Right ventricle myocardium inferior (tissue), 1 donor: ENCODE data around the gene RUNX2. TPM values are rescaled to one million over a fixed set of nuclear protein-coding genes. Genes with fewer than 3 reads are reported as not detected.
A peak's percentile ranks its signal among the peaks of the same experiment; 100 is the strongest.

Experiments
- ATAC-seq: fragments of 200-7000 bp; cut with Tn5 transposase; one replicate; pipeline ENCODE4 v1.9.1; 2020; ENCODE audit warnings: mild to moderate bottlenecking, moderate library complexity
- DNase-seq: peaks from one replicate; pipeline ENCODE4 v3.0.0; 2021; ENCODE audit errors: missing footprints
- intact Hi-C: fragments of 100-400 bp; cut with DNase I; formaldehyde crosslinking; loops from one replicate; pipeline ENCODE4 v1.11.0; 2022
- total RNA-seq: library from RNA; stranded (reverse); fragmentation: NEBNext Ultra II Directional; extraction: Animal tissue kit (Norgen Biotek cat#: 25700); gene quantifications from one replicate; pipeline ENCODE4 v1.2.1, GENCODE V29; 2021
- donor health status: DM: no; HTN: yes; CAD: no; lungs with severe emphysema.

Gene RUNX2
- total RNA-seq, 1 donor from 2014 or later = 0.43 TPM

DNA sequence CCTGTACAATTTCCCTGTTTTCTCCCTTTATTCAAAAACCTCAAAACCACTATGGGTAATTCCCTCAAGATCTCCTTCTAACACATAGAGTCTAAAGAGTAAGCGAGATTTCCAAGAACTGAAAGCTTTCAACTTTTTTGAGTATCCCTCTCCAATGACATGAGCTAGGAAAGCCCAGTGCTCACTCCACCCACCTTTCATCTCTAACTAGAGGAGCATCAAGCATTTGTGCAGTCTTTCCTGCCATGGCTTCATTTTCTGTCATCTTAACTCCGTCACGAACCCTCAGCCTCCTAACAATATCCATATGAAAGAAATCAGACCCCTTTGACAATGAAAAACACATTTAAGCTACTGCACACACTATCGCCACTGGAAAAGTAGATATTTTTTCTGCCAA, 141.5 kb downstream of the RUNX2 start:
- intact Hi-C loops = no loop called here
- ATAC-seq (no peak), DNase-seq (no peak)

DNA sequence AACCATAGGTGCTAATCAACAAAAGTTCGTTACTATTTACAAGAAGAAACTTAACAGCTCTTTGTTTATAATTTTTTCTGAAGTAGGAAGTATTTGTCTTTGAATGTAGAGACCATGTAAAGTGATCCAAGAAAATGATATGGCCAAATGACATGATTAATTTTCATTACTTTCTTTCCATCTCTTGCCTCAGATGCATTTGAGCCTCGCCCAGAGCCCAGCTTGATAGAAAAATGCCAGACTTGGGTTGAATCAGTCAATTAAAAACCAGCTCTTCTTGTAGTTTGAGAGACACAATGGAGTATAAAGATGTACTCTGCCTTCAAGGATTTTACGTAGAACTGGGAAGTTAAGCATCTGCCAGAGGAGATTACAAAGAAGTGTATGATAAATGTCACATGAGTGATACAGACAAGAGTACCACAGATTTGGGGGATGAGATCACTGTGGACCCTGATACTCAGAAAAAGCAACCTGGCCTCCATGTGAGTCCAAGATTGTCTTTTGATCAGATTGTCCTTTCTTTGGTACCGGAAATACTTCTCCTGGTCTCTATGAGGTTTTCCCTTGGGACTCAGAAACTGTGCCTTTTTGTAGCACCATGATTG, 142.1 kb downstream of the RUNX2 start:
- intact Hi-C loops = no loop called here
- DNase-seq = no peak
- ATAC-seq = no peak

DNA sequence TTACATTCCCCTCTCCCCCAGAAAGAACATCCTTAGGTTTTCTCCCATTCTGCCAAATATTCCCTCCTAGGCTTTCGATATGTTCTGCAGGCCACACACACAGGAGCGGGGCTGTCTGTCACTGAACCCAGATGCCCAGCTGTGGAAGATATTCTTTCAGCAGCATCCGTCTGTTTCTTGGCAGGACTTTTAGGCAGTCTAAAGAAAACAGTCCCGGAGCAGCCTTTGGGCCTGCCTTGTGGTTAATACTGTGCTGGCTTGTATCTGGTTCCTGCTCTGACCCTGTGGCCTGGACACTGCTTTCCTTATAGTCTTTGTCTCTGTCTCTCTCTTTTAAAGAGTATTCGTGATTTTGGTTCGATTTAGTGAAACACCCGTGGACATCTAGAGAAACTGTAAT, 144.3 kb downstream of the RUNX2 start:
- DNase-seq (no peak), ATAC-seq (peak; percentile 44)
- intact Hi-C loops = no loop called here

DNA sequence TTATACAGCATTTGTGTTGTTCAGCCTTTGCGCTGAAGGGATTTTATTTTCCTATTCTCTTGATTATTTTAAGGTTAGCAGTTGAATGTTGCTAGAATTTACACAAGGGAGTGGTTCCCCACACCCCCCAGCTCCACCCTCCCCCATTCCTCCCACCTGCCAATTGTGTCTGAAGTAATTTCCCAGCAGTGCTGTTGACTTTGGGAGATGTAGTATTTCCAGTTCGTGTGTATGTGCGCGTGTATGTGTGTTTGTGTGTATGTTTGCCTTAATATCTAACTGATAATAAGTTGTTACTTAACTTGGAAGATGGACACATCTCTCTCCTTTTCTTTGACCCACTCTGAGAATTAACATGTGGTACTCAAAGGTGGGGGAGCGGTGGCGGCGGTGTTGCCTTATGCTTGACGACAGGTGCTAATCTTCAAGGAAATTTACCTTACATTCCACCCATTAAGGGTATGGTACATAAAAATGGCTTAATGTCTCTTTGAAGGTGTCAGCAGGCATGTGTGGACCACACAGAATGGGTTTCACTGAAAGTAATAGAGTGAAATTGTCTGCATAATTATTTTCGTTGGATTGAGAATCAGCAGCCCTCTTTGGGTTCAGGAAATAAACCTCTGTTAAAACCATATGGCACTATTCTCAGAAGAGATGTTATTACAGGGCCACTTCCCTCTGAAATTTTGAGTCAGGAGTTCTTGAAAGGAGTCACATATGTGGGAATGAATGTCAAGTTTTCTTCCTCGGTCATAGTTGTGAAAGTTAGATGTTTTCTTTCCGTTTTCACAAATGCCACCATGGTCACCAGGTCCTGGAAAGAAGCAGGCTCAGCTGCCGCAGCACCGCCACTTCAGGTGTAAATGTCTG, 145.2 kb downstream of the RUNX2 start:
- intact Hi-C loops = no loop called here
- ATAC-seq = no peak
- DNase-seq = no peak

DNA sequence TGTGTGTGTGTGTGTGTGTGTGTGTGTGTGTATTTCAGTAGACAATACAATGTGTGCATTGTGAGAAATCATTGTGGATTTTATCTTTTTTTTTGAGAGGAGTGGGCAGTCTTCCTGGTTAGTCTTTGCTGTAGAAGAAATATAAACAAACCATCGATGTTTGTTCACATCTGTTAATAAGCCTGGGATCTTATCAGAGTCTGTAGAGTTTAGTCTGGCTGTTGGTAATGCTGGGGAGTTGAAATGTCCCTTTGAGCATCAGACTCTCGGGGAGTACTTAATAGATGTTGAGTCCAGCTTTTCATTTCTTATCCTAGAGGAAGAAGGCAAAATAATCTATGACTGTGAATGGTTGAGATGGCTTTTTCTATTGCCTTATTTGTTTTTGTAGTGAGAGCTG, 146.2 kb downstream of the RUNX2 start:
- DNase-seq = no peak
- intact Hi-C loops = no loop called here
- ATAC-seq = no peak

DNA sequence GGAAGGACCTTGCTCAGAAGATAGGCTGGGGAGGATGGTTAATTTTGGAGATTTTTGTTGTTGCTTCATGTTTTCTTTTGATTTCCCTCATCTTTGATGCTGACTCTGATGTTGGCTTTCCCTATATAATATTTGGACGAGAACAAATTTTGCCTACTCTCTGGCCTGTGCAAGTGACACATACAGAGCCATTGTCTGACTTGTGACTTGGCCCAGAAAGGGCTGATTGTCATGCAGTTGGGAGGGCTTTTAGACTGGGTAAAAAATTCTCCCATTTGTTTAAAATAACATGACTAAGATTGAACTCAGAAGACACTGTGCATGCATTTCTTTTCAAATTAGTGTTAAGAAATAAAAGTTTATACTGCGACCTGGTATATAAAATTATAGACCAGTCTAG, 148.2 kb downstream of the RUNX2 start:
- DNase-seq (no peak), ATAC-seq (no peak)
- intact Hi-C loops = no loop called here

DNA sequence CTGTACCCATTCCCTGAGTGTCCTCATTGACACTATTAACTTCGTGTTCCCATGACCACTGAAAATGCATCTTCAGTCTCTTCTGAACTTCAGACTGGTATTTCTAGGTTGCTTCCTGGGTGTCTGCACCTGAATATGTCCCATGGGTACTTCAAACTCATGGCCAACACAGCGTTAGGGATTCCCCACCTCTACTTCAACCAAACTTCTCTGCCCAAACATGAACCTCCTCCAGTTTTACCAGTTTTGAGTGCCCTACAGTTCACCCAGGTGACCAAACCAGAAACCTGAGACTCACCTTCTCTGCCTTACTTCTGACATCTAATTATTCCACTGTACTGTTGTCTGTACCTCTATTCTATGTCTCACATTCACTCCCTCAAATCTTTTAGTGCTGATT, 149.1 kb downstream of the RUNX2 start:
- DNase-seq (no peak), ATAC-seq (no peak)
- intact Hi-C loops = no loop called here

DNA sequence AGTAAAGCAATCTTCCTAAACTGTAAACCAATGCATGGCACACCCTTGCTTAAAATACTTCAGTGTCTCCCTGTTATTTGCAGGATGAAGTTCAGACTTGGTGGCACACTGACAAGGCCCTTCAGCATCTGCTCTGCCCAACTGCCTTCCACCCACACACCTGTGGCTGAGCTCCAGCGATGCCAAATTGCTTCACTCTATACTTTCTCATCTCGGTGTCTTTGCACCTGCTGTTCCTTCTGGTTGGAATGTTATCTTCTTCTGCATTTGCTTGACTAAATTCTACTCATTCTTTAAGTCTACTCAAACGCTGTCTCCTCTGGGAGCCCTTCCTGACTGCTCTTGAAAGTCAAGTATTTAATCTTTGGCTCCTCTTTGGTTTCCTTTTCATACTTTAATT, 149.7 kb downstream of the RUNX2 start:
- DNase-seq (no peak), ATAC-seq (no peak)
- intact Hi-C loops = no loop called here

DNA sequence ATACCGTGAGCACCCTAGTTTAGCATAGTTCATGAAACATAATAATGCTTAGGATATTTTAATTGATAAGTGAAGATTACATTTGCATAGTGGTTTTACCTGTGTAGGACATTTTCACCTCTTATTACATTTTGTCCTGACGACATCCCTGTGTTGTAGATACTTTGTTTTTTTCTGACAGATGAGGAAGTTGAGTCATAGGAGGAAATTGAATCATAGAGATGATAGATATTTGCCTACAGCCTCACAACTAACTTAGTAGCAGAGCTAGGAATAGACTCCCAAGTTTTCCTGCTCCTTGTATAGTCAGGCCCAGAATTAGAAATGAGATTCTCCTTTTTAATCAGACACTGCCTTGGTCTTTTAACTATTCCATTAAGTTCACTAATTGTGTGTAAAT, 150.1 kb downstream of the RUNX2 start:
- intact Hi-C loops = no loop called here
- ATAC-seq (no peak), DNase-seq (no peak)

DNA sequence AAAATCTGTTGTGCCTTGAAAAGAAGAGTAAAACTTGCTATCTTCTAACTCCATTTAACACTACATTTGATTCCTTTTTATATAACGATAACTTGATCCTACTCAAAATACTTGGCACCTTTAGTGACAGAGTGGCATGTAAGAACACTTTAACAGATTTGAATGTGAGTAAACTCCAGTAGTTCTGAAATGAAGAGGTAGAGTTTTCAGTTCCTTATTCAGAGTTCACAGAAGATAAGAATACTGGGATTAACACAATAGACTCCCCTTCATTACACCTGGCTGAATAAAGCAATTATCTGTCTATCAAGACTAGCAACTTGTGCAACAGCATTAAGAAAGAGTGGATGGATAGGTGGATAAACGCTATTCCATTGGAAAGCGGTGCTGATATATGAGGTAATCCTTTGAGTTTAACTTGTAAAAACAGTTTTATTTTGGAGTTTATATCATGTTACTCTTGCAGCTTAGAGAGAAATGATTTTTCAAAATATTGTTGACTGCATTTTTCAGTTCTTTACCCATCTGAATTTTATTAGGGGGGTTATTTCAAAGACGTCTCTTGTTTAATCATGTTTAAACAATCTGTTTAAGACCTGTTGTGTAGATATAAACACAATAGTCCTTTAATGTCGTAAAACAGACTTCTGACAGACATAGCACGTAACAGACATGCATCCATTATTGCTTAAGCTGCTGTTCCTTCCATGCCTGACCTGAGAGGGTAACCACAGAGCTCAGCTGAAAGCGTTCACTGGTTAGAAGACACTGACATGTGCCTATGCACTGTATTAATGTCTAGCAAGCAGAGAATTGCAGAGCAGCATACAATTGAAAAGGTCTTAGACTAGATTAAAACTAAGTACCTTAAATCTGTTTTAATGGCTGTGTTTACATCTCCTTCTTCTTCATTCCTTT, 152.0 kb downstream of the RUNX2 start:
- ATAC-seq (no peak), DNase-seq (no peak)
- intact Hi-C loops = no loop called here

DNA sequence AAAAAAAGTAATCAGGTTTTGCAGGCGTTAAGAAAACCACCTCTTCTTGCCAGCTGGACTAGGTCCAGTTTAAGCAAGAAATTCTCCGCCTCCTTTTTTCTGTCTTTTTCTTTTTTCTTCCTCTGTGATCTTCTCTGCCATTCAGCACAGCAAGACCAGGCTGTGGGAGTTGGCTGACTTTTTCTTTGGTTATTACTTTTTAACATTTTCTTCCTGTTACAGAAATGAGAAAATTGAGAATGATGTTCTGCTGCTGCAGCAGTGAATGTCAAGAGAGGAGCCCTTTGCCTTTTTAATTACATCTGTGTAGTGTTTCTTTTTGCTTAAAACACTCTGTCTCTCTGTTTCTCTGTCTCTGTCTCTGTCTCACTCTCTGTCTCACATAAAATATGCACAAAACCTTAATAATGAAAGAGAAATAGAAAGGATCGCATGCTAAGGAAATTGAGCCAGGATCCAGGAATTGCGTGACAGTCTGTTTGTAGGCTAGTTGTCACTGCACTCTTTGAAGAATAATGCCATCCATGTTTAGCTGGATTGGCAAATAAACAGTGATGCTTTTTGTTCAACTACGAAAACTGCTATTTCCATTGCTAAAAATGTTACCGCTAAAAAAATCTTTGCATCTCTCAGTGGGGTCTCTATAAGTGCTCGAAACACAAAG, 152.8 kb downstream of the RUNX2 start:
- intact Hi-C loops = no loop called here
- DNase-seq (no peak), ATAC-seq (no peak)

DNA sequence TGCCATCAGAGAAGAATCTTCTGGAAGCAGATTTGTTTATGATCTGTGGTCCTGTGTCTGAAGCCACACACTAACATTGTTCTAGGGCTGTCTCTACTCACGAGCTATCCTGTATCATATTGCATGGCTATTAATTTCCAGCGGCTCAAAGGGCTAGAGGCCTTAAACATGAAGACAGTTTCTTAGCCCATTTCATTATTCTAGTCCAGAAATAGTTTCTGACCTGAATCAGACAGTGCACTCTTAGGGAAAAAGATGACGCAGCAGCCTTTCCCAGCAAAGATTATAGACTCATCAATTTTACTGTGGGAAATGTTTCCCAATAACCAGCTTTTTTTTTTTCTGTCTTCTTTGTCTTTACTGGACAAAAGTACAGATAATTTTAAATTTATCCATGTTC, 154.9 kb downstream of the RUNX2 start:
- DNase-seq (no peak), ATAC-seq (no peak)
- intact Hi-C loops = no loop called here

DNA sequence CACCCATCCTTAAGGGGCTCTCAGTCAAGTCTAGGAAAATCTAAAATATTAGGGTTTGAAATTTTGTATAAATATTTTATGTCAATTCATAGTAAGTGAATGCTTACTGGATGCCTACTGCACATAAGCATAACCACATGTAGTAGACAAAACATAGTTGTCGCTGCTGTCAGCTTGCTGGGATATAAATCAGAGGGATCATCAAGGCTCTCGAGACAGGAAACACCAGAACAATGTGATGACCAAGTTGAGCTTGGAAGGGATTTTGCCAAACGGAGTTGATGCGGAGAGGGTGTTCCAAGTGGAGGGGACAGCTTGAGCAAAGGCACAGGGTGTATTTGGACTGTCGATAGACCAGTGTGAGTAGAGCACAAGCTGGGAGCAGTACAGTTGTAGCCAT, 155.4 kb downstream of the RUNX2 start:
- ATAC-seq (no peak), DNase-seq (no peak)
- intact Hi-C loops = no loop called here

DNA sequence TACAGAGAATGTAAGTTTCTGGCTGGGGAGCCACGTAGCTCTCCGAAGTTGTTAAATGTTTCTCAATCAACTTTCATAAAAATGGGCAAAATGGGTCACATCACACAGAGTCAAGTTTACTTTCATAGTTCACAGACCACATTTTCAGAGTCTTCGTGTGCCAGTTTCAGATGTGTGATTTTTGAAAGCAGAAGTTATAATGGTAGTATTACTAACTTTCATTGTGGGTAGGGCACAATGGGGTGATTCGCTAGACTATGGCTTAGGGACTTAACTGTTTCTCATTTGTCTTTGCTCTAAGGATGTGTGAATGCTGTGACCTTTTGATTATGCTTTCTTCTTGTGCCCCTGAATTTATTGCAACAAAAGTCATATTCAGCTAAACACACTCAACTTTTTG, 158.6 kb downstream of the RUNX2 start:
- DNase-seq (no peak), ATAC-seq (no peak)
- intact Hi-C loops = no loop called here

DNA sequence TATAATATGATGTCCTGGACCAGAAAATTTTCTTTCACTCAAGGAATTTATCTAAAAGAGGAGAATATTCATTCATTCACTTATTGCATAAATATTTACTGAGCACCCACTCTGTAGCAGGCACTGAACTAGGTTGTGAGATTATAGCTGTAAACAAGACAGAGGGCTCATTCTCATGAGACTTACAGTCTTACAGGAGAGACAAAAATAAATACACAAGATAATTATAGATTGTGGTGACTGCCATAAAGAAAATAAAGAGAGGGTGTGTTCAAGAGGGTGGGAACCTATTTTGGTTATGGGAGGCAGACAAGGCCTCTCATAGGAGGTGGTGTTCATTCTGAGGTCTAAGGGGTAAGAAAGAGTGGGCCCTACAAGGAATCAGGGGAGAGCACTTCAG, 159.5 kb downstream of the RUNX2 start:
- DNase-seq = no peak
- intact Hi-C loops = no loop called here
- no peak for ATAC-seq

DNA sequence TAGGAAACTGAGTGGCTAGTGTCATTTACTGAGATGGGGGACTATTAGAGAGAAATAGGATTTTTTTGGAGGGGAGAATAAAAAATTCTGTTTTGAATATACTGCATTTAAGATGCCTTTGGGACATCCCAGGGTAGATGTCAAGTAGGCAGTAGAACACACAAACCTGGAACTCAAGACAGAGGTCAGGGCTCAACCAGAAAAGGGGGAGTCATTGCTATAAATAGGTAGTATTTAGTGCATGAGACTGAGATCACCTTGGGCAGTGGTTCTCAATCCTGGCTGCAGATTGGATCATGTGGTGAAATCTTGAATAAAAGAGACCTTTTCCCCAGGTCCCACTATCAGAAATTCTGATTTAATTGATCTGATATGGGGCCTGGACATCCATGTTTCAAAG, 160.1 kb downstream of the RUNX2 start:
- intact Hi-C loops = no loop called here
- DNase-seq (no peak), ATAC-seq (no peak)

DNA sequence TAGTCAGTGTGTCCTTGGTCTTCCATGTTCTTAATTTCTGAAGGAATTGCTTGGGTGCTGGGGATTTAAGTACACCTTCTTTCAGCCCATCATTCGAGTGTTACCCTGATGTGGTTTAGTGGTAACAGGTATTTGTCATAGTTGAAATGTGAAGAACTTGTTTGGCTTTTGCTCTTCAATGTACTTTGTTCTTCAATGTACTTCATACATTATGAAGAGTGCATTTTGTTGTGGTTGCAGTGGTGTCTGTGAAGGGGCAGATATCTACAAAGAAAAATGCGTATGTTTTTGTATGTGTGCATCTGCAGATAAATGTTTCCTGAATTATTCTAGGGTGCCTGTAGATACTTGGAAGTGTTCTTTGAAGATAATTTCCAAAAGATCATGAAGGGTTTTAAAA, 160.8 kb downstream of the RUNX2 start:
- DNase-seq (no peak), ATAC-seq (no peak)
- intact Hi-C loops = no loop called here

DNA sequence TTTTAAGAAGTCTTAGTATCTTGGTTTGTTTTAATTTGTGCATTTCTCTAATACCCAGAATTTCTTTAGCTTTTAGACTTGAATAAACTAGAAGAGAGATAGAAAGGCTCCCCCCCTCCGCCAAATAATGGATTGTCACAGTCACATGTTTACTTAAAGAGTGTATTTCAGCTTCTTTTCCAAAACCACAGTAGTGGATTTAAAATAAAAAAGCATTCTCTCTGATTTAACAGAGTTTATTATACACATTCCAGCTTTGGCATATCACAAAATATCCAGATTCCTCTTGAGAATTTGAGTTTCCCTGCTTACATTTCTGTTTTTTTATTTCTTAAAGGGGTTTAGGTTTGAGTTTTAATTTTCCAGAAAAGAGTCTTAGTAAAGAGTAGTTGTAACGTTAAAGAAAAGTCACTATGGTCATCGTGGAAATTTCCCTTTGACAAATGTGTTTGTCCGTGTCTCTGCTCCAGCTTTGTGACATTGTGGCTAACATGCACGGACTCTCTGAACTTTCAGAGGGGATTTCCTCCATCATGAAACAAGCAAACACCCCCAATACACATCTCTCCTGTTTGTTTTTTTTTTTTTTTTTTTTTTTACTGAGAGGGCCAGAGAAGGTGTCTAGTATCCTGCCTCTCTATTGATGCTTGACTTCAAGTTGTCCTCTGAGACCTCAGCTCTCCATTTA, 163.1 kb downstream of the RUNX2 start:
- intact Hi-C loops = no loop called here
- ATAC-seq (no peak), DNase-seq (no peak)

DNA sequence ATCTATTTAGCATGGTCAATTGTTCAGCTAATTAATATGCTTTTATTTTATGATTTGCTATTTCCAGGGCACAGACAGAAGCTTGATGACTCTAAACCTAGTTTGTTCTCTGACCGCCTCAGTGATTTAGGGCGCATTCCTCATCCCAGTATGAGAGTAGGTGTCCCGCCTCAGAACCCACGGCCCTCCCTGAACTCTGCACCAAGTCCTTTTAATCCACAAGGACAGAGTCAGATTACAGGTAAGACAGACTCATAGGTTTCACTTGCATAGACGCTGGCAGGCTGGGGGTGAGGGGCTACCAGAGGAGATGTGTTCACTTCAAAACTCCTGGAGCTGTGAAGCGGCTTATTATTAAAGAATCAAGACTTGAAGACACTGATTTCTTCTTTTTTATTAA, 163.7 kb downstream of the RUNX2 start:
- intact Hi-C loops = no loop called here
- DNase-seq = no peak

More for the DNA sequence above, 163.7 kb downstream of the RUNX2 start:
- no peak for ATAC-seq
